Measurements from ENCODE around the gene OR2K2. TPM values are rescaled to one million over a fixed set of nuclear protein-coding genes. Genes with fewer than 3 reads are reported as not detected.

The OR2K2 gene
- total and polyA plus RNA-seq, 10 of the 15 experiments (the other 5 are each of a cell fraction or from before 2014, with no cell fraction given): 0.12 TPM; not detected in 9

- TF ChIP-seq ZNF592 (IDR thresholded peaks at IDR 0.05) (peak; percentile 21; the same call in 1 of the 2 replicates), BRCA1 (IDR thresholded peaks at IDR 0.05; ENCODE audit: low read depth, low read length) (no peak), MLLT1 (IDR thresholded peaks at IDR 0.05) (0 out of 2 replicates have a peak, but pooled peaks have one; percentile 46), SIN3A (IDR thresholded peaks at IDR 0.05; ENCODE audit: low read depth, low read length) (no peak), PML (IDR thresholded peaks at IDR 0.05; ENCODE audit: low read length) (no peak)
Observed at GRCh38 chr9:111298731-111299598, 31.1 kb downstream of the OR2K2 start (continued).
